Stimulated activated CD8-positive, alpha-beta memory T cell treated with anti-CD3 and anti-CD28 coated beads, Interleukin-4, amount 100 ng/mL, for 48 hours (primary cell): ENCODE data around the gene NBEA.

Experiments used
- DNase-seq: peaks from one replicate; pipeline ENCODE4 v3.0.0-alpha.2; 2020

Gene NBEA

GRCh38 chr13:35179920-35180663 is 238.0 kb downstream of the NBEA start:
- no peak for DNase-seq

GRCh38 chr13:35190241-35190640 is 248.2 kb downstream of the NBEA start:
- no peak for DNase-seq

- DNase-seq: no peak
Observed at GRCh38 chr13:35191883-35192282, 249.8 kb downstream of the NBEA start.

GRCh38 chr13:35198613-35199200 is 256.6 kb downstream of the NBEA start:
- no peak for DNase-seq

- no peak for DNase-seq
Observed at GRCh38 chr13:35208587-35208986, 266.5 kb downstream of the NBEA start.

GRCh38 chr13:35210261-35210660 is 268.2 kb downstream of the NBEA start:
- no peak for DNase-seq

GRCh38 chr13:35211949-35212348 is 269.9 kb downstream of the NBEA start:
- no peak for DNase-seq

GRCh38 chr13:35213911-35214310 is 271.8 kb downstream of the NBEA start:
- no peak for DNase-seq

GRCh38 chr13:35216131-35216530 is 274.1 kb downstream of the NBEA start:
- DNase-seq: no peak

- no peak for DNase-seq
Observed at GRCh38 chr13:35219021-35219420, 277.0 kb downstream of the NBEA start.

GRCh38 chr13:35225159-35225558 is 283.1 kb downstream of the NBEA start:
- DNase-seq: no peak

- no peak for DNase-seq
Observed at GRCh38 chr13:35225582-35225981, 283.5 kb downstream of the NBEA start.

GRCh38 chr13:35228536-35228935 is 286.5 kb downstream of the NBEA start:
- DNase-seq: no peak

- no peak for DNase-seq
Observed at GRCh38 chr13:35231426-35231825, 289.4 kb downstream of the NBEA start.

GRCh38 chr13:35238274-35238673 is 296.2 kb downstream of the NBEA start:
- no peak for DNase-seq

GRCh38 chr13:35252536-35253205 is 310.6 kb downstream of the NBEA start:
- DNase-seq: no peak

- no peak for DNase-seq
Observed at GRCh38 chr13:35255241-35255640, 313.2 kb downstream of the NBEA start.

GRCh38 chr13:35256459-35257148 is 314.5 kb downstream of the NBEA start:
- DNase-seq: no peak

- DNase-seq: no peak
Observed at GRCh38 chr13:35260316-35260715, 318.2 kb downstream of the NBEA start.

- no peak for DNase-seq
Observed at GRCh38 chr13:35266412-35266811, 324.3 kb downstream of the NBEA start.

- no peak for DNase-seq
Observed at GRCh38 chr13:35278917-35279316, 336.8 kb downstream of the NBEA start.

GRCh38 chr13:35279500-35279899 is 337.4 kb downstream of the NBEA start:
- DNase-seq: no peak

- no peak for DNase-seq
Observed at GRCh38 chr13:35283856-35284255, 341.8 kb downstream of the NBEA start.

- no peak for DNase-seq
Observed at GRCh38 chr13:35285677-35286076, 343.6 kb downstream of the NBEA start.
